Measurements from ENCODE around the gene SPOCD1. TPM values are rescaled to one million over a fixed set of nuclear protein-coding genes. Genes with fewer than 3 reads are reported as not detected.

Gene SPOCD1
- total RNA-seq, 2 donors from 2014 or later = 21.6 TPM; not detected in 1

- no peak for DNase-seq (ENCODE audit: low spot score)
- no peak for TF ChIP-seq POLR2AphosphoS5 (IDR thresholded peaks at IDR 0.05)
- TF ChIP-seq CTCF (IDR thresholded peaks at IDR 0.05) = no peak
- no peaks in the 10 kb centered on the region for H3K36me3 ChIP-seq
- H3K27me3 ChIP-seq (replicated peaks; ENCODE audit: insufficient read depth) = peaks cover 4% of the 10 kb centered on the region
- H3K4me1 ChIP-seq (replicated peaks) = no peaks in the 10 kb centered on the region
- no peaks in the 10 kb centered on the region for H3K9me3 ChIP-seq
- H3K27ac ChIP-seq = no peak overlapping the region
- no peak overlapping the region for H3K4me3 ChIP-seq
- WGBS = 86% methylated on average over 11 of the region's 11 CpGs
- intact Hi-C loops (cut with DNase I) = no loop called here
Observed at GRCh38 chr1:31778763-31779488, 36.9 kb downstream of the SPOCD1 start.

GRCh38 chr1:31776516-31776915, 39.3 kb downstream of the SPOCD1 start:
- Histone ChIP-seq H3K9me3 (no peaks in the 10 kb centered on the region), H3K27ac (no peak overlapping the region), H3K4me1 (replicated peaks) (no peaks in the 10 kb centered on the region), H3K27me3 (replicated peaks; ENCODE audit: insufficient read depth) (peaks cover 6% of the 10 kb centered on the region), H3K4me3 (no peak overlapping the region), H3K36me3 (no peaks in the 10 kb centered on the region)
- intact Hi-C loops (cut with DNase I) = no loop called here
- DNase-seq (ENCODE audit: low spot score) = no peak
- WGBS = 82% methylated on average over 3 of the region's 3 CpGs
- TF ChIP-seq POLR2A (IDR thresholded peaks at IDR 0.05) = no peak
- no peak for TF ChIP-seq POLR2AphosphoS5 (IDR thresholded peaks at IDR 0.05)

GRCh38 chr1:31776032-31776431, 39.8 kb downstream of the SPOCD1 start:
- no peak for DNase-seq (ENCODE audit: low spot score)
- Histone ChIP-seq H3K27me3 (replicated peaks; ENCODE audit: insufficient read depth) (peaks cover 6% of the 10 kb centered on the region), H3K4me3 (no peak overlapping the region), H3K4me1 (replicated peaks) (no peaks in the 10 kb centered on the region), H3K36me3 (no peaks in the 10 kb centered on the region), H3K9me3 (no peaks in the 10 kb centered on the region), H3K27ac (no peak overlapping the region)
- TF ChIP-seq POLR2AphosphoS5 (IDR thresholded peaks at IDR 0.05) (no peak), CTCF (IDR thresholded peaks at IDR 0.05) (no peak), POLR2A (IDR thresholded peaks at IDR 0.05) (no peak)
- 95% methylated on average over 5 of the region's 5 CpGs for WGBS
- intact Hi-C loops (cut with DNase I) = no loop called here

GRCh38 chr1:31775210-31775999, 40.4 kb downstream of the SPOCD1 start:
- Histone ChIP-seq H3K4me3 (no peak overlapping the region), H3K4me1 (replicated peaks) (no peaks in the 10 kb centered on the region), H3K9me3 (no peaks in the 10 kb centered on the region), H3K27ac (no peak overlapping the region), H3K27me3 (replicated peaks; ENCODE audit: insufficient read depth) (peaks cover 6% of the 10 kb centered on the region), H3K36me3 (no peaks in the 10 kb centered on the region)
- intact Hi-C loops (cut with DNase I) = no loop called here
- DNase-seq (ENCODE audit: low spot score) = no peak
- TF ChIP-seq POLR2AphosphoS5 (IDR thresholded peaks at IDR 0.05) = no peak
- TF ChIP-seq CTCF (IDR thresholded peaks at IDR 0.05) = no peak
- no peak for TF ChIP-seq POLR2A (IDR thresholded peaks at IDR 0.05)
- 79% methylated on average over 10 of the region's 10 CpGs for WGBS

GRCh38 chr1:31774495-31774894, 41.3 kb downstream of the SPOCD1 start:
- 71% methylated on average over 3 of the region's 3 CpGs for WGBS
- Histone ChIP-seq H3K36me3 (no peaks in the 10 kb centered on the region), H3K27ac (no peak overlapping the region), H3K27me3 (replicated peaks; ENCODE audit: insufficient read depth) (peaks cover 6% of the 10 kb centered on the region), H3K4me3 (no peak overlapping the region), H3K9me3 (no peaks in the 10 kb centered on the region), H3K4me1 (replicated peaks) (no peaks in the 10 kb centered on the region)
- DNase-seq (ENCODE audit: low spot score) = no peak
- TF ChIP-seq CTCF (IDR thresholded peaks at IDR 0.05) = no peak
- no peak for TF ChIP-seq POLR2AphosphoS5 (IDR thresholded peaks at IDR 0.05)
- TF ChIP-seq POLR2A (IDR thresholded peaks at IDR 0.05) = no peak
- intact Hi-C loops (cut with DNase I) = no loop called here

Data from prostate gland (tissue), 2 donors.